OCI-LY7 (cell line): Measurements from ENCODE around the gene CNTRL.

Source experiments
- CTCF ChIP-seq: fragments of 200-600 bp; sonication (generic); conservative IDR thresholded peaks from 2 replicates; pipeline ENCODE4 v1.5.1; 2014; ENCODE audit warnings: mild to moderate bottlenecking, antibody characterized with exemption, low read length, moderate library complexity, mixed read lengths
- EZH2phosphoT487 ChIP-seq: fragments of 200-600 bp; sonication (generic); IDR thresholded peaks from 2 replicates; pipeline ENCODE4 v1.6.1; 2018; ENCODE audit warnings: low read depth, borderline replicate concordance, mild to moderate bottlenecking, mixed run types, antibody characterized with exemption, low read length, moderate library complexity, mixed read lengths

GRCh38 chr9:121138561-121138960 is 63.8 kb downstream of the CNTRL start:
- no peak for TF ChIP-seq CTCF
- TF ChIP-seq EZH2phosphoT487, result no peak
